Measurements from ENCODE around the gene CFAP119. TPM values are rescaled to one million over a fixed set of nuclear protein-coding genes. Genes with fewer than 3 reads are reported as not detected.

CFAP119 gene
- total and polyA plus RNA-seq, 2 of the 8 experiments (the other 6 are each of a cell fraction or from before 2014, with no cell fraction given), result 5.6 to 6.0 TPM

- Histone ChIP-seq H3K4me1 (replicated peaks in 1 of 4; ENCODE audit: control insufficient read depth in 3 of 4, insufficient read depth in 4 of 4, low read length in 3 of 4) (no peaks in the 10 kb centered on the region), H3K27ac (ENCODE audit: low read depth, low read length) (no peak overlapping the region), H4K5ac (ENCODE audit: insufficient read length, low read depth, low read length) (no peak overlapping the region), H4K20me1 (replicated peaks in 1 of 2; ENCODE audit: control insufficient read depth in 1 of 2, insufficient read depth in 2 of 2, low read length in 2 of 2) (peaks cover 11 to 31% of the 10 kb centered on the region in 2 experiments), H3K27me3 (replicated peaks in 1 of 4; ENCODE audit: control insufficient read depth in 3 of 4, extremely low read depth in 1 of 4, insufficient read depth in 3 of 4, low read length in 3 of 4) (no peaks in the 10 kb centered on the region), H3K4ac (replicated peaks; ENCODE audit: insufficient read length, low read depth, low read length) (no peak overlapping the region), H3K56ac (replicated peaks; ENCODE audit: insufficient read length, low read depth, low read length) (no peak overlapping the region), H4K8ac (ENCODE audit: extremely low read depth, insufficient read depth, low read length) (no peak overlapping the region; the same call in 1 of the 2 replicates), H3K9me3 (ENCODE audit: insufficient read depth in 2 of 2, low read depth in 1 of 2, low read length in 1 of 2) (no peaks in the 10 kb centered on the region), H2BK120ac (replicated peaks; ENCODE audit: low read depth, low read length) (no peak overlapping the region), H3K23me2 (ENCODE audit: low read depth, low read length) (no peaks in the 10 kb centered on the region), H3K18ac (ENCODE audit: extremely low read depth, low read length) (no peak overlapping the region), H3K14ac (ENCODE audit: insufficient read length) (no peak overlapping the region), H3K23ac (ENCODE audit: insufficient read length) (no peak overlapping the region), H3K9ac (replicated peaks in 1 of 4; ENCODE audit: extremely low read depth in 1 of 4, low read depth in 3 of 4, low read length in 3 of 4) (no peak overlapping the region), H3K79me2 (ENCODE audit: control insufficient read depth in 1 of 2, insufficient read depth in 2 of 2, low read length in 2 of 2) (no peaks in the 10 kb centered on the region), H2BK5ac (ENCODE audit: low read depth, low read length) (no peak overlapping the region; the same call in 1 of the 2 replicates), H2AK5ac (ENCODE audit: low read depth, low read length) (no peak overlapping the region), H3K4me3 (ENCODE audit: extremely low read depth in 1 of 4, insufficient read depth in 2 of 4, low read depth in 3 of 4, low read length in 4 of 4) (no peak overlapping the region), H2BK20ac (ENCODE audit: low read length) (no peak overlapping the region), H3K4me2 (ENCODE audit: insufficient read depth in 1 of 2, low read depth in 2 of 2, low read length in 2 of 2) (no peak overlapping the region), H4K91ac (replicated peaks; ENCODE audit: insufficient read length, low read length) (no peak overlapping the region), H2AFZ (ENCODE audit: low read length) (no peak overlapping the region), H2BK15ac (ENCODE audit: low read length) (no peak overlapping the region), H3K36me3 (ENCODE audit: control insufficient read depth in 2 of 4, insufficient read depth in 4 of 4, low read length in 3 of 4) (peaks cover 53 to 89% (median 79%) of the 10 kb centered on the region in 4 experiments), H3K79me1 (ENCODE audit: low read depth, low read length) (no peaks in the 10 kb centered on the region; the same call in 1 of the 2 replicates), H2BK12ac (ENCODE audit: low read depth, low read length) (no peak overlapping the region)
- FAIRE-seq, result no peak
- CTCF ChIA-PET (ENCODE audit: partially characterized antibody), result no interaction called here
- DNase-seq (ENCODE audit: low read depth in 1 of 2, low spot score in 2 of 2), result no peak
- WGBS, 2 experiments (ENCODE audit: extremely low coverage in 1 of 2, insufficient coverage in 1 of 2, insufficient read length in 1 of 2, insufficient replicate concordance in 2 of 2, low coverage in 1 of 2, low lambda C conversion rate in 2 of 2, missing lambda C conversion rate in 1 of 2), result 92% methylated on average over 17 of the region's 17 CpGs; no CpG with 5 or more reads in 1 of the 2 experiments
- POLR2A ChIA-PET (ENCODE audit: partially characterized antibody), result interaction anchor here (0.7 to 6.6 kb wide), 10 partner anchors 8 to 132 kb away, joined by 3 to 42 read pairs (median 5); partner anchors contain the start of gene CFAP119
- TF ChIP-seq CBX5 (IDR thresholded peaks at IDR 0.05; ENCODE audit: low read depth, low read length) (no peak), ASH2L (IDR thresholded peaks at IDR 0.05; ENCODE audit: low read length) (no peak), MAFK (IDR thresholded peaks at IDR 0.05; ENCODE audit: low read depth, low read length) (no peak), TEAD4 (IDR thresholded peaks at IDR 0.05; ENCODE audit: low read depth, low read length) (no peak), NANOG (IDR thresholded peaks at IDR 0.05; ENCODE audit: insufficient read depth, low read depth, low read length, poor library complexity, severe bottlenecking) (no peak), CHD2 (IDR thresholded peaks at IDR 0.05; ENCODE audit: low read length) (no peak), NRF1 (IDR thresholded peaks at IDR 0.05; ENCODE audit: low read depth, low read length) (no peak), GABPA (IDR thresholded peaks at IDR 0.05; ENCODE audit: borderline replicate concordance, insufficient read depth, low read length) (no peak), KDM4A (IDR thresholded peaks at IDR 0.05; ENCODE audit: low read depth, low read length, severe bottlenecking) (no peak), EGR1 (IDR thresholded peaks at IDR 0.05; ENCODE audit: borderline replicate concordance, low read depth, low read length) (no peak), SP1 (IDR thresholded peaks at IDR 0.05; ENCODE audit: low read depth, low read length) (no peak), EZH2 (IDR thresholded peaks at IDR 0.05; ENCODE audit: low read depth, low read length, severe bottlenecking) (no peak)
- TF ChIP-seq, protein P1, sequence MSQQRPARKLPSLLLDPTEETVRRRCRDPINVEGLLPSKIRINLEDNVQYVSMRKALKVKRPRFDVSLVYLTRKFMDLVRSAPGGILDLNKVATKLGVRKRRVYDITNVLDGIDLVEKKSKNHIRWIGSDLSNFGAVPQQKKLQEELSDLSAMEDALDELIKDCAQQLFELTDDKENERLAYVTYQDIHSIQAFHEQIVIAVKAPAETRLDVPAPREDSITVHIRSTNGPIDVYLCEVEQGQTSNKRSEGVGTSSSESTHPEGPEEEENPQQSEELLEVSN (IDR thresholded peaks at IDR 0.05), result no peak
These were observed 7.7 kb upstream of the CFAP119 start for GRCh38 chr16:30769379-30770089.

All from H1 (cell line).